ENCODE data around the gene PRELP.
A peak's percentile ranks its signal among the peaks of the same experiment; 100 is the strongest.

Gene PRELP

DNA sequence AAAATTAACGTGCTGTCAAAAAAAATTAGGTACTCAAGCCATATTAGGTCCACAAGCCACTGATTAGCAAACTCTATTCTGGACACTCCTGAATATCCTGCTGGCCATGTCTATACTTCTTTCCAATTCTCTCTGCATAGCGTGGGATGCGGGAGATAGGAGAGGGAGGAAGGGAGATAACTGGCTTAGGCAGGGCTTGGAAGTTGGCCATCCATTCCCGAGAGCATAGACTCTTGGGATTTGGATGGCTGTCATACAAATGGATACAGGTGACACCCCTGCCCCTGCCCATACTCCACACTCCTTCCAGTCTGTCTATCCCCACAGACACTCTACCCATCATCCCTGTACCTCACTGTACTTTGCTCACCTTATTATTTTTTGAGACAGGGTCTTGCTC, 2.3 kb upstream of the PRELP start:
- no peaks in the 10 kb centered on the region for H3K27me3 ChIP-seq
- H3K4me3 ChIP-seq: no peak overlapping the region
- no peak overlapping the region for H3K4me2 ChIP-seq
- no peaks in the 10 kb centered on the region for H3K9me3 ChIP-seq
- no peak for TF ChIP-seq Cebpa-rat (IDR thresholded peaks at IDR 0.05)
- H3K4me1 ChIP-seq: peaks cover 7% of the 10 kb centered on the region; the same call in 1 of the 2 replicates
- H3K36me3 ChIP-seq: no peaks in the 10 kb centered on the region
- H3K9ac ChIP-seq: no peak overlapping the region
- H3K27ac ChIP-seq: no peak overlapping the region
- no peaks in the 10 kb centered on the region for H4K20me1 ChIP-seq

DNA sequence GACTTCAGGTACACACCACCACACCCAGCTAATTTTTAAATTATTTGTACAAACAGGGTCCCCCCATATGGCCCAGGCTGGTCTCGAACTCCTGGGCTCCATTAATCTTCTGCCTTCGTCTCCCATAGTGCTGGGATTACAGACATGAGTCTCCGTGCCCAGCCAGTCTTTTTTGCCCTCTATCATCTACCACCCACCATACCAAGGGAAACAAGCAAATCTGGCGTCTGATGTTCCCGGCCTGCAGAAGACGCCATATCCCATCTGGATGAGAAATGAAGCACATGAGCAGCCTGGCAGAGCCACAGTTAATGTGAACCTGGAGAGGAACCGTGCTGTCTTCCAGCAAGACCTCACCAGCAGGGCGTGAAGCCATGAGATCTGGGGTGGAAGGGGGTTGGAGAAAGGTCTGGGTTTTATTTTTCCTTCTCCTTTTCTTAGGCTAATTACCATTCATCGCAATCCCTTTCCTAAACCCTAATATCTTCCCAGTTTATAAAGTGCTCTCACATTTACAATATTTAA, 1.8 kb upstream of the PRELP start:
- H3K27me3 ChIP-seq: no peaks in the 10 kb centered on the region
- H3K4me2 ChIP-seq: no peak overlapping the region
- no peaks in the 10 kb centered on the region for H4K20me1 ChIP-seq
- peaks cover 10% of the 10 kb centered on the region; the same call in 1 of the 2 replicates for H3K4me1 ChIP-seq
- no peaks in the 10 kb centered on the region for H3K9me3 ChIP-seq
- no peaks in the 10 kb centered on the region for H3K36me3 ChIP-seq
- TF ChIP-seq Cebpa-rat (IDR thresholded peaks at IDR 0.05): no peak
- H3K9ac ChIP-seq: no peak overlapping the region
- H3K4me3 ChIP-seq: no peak overlapping the region
- H3K27ac ChIP-seq: no peak overlapping the region

DNA sequence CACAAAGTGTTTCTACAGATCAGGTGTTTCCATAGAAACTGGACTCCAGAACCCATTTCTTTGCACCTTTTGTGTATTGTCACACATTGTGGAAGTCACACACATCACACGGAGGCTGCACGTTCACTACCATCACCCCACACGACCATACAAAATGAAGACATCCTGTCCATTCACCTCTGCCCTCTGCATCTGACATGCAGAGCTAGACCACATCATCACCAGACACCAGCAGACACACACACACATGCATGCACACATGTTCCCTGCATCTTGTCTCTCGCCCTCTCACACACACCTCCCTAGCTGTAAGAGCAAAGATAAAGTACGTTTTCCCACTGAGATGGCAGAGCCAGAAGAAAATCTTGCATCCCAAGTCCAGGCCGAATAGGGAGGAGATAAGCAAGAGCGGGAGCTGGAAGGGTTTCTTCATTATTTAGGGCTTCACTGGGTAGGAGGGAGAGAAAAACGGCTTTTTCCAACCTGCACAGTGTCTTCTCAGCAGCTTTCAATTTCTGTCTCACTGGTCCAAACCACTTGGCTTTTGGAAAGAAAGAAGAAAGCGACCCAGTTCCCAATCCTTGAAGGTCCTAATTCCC, 709 bp downstream of the PRELP start:
- peaks cover 10% of the 10 kb centered on the region; the same call in 1 of the 2 replicates for H3K4me1 ChIP-seq
- no peaks in the 10 kb centered on the region for H3K27me3 ChIP-seq
- no peaks in the 10 kb centered on the region for H4K20me1 ChIP-seq
- no peaks in the 10 kb centered on the region for H3K9me3 ChIP-seq
- no peak overlapping the region for H3K9ac ChIP-seq
- no peak overlapping the region for H3K4me3 ChIP-seq
- TF ChIP-seq Cebpa-rat (IDR thresholded peaks at IDR 0.05): no peak
- H3K4me2 ChIP-seq: no peak overlapping the region
- H3K36me3 ChIP-seq: no peaks in the 10 kb centered on the region
- no peak overlapping the region for H3K27ac ChIP-seq

DNA sequence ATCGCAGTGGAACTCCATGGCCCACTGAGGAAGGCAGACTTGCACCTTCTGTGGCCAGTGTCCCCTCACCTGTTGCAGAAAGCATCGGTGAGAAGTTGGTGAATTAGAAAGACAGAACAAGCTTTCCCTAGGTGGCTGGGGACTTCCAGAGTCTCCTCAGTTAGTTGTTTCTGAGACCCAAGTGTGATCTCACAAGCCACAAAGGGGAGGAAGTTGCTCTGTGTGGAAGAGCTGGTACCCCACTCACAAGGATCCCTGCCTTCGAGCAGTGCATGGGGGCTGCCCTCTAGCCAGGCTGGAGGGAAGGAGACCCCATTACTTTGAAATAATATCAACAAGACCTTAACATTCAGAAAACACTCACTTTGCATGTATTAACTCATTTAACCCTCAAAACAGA, 2.1 kb downstream of the PRELP start:
- H4K20me1 ChIP-seq: no peaks in the 10 kb centered on the region
- H3K36me3 ChIP-seq: no peaks in the 10 kb centered on the region
- H3K9ac ChIP-seq: no peak overlapping the region
- H3K27me3 ChIP-seq: no peaks in the 10 kb centered on the region
- no peaks in the 10 kb centered on the region for H3K9me3 ChIP-seq
- H3K4me1 ChIP-seq: peaks cover 10% of the 10 kb centered on the region; the same call in 1 of the 2 replicates
- H3K4me3 ChIP-seq: no peak overlapping the region
- no peak for TF ChIP-seq Cebpa-rat (IDR thresholded peaks at IDR 0.05)
- no peak overlapping the region for H3K27ac ChIP-seq
- peak overlapping the region; percentile 21; the same call in 1 of the 2 replicates for H3K4me2 ChIP-seq

DNA sequence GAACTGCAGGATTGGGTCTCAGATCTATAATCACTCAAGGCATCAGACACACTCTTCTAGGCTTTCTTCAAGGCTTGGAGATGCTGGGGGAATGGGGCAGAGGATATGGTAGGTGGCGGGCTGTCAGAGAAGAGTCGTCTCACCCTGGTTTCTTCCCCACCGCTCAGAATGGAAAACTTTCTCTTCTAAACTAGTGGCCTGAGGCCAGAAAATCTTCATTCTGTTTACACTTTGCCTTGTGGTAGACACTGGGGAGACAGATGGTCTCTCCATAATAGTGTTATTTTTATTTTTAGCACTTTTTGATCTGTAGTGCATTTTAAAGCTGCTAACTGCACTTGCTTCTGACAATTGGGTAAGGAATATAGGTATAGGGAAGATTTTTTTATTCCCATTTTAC, 2.6 kb downstream of the PRELP start:
- H3K9ac ChIP-seq: no peak overlapping the region
- no peak overlapping the region for H3K27ac ChIP-seq
- H3K27me3 ChIP-seq: no peaks in the 10 kb centered on the region
- H3K4me3 ChIP-seq: no peak overlapping the region
- TF ChIP-seq Cebpa-rat (IDR thresholded peaks at IDR 0.05): no peak
- H3K4me2 ChIP-seq: peak overlapping the region; percentile 21
- no peaks in the 10 kb centered on the region for H3K9me3 ChIP-seq
- H3K4me1 ChIP-seq: peaks cover 10% of the 10 kb centered on the region; the same call in 1 of the 2 replicates
- no peaks in the 10 kb centered on the region for H3K36me3 ChIP-seq
- H4K20me1 ChIP-seq: no peaks in the 10 kb centered on the region

DNA sequence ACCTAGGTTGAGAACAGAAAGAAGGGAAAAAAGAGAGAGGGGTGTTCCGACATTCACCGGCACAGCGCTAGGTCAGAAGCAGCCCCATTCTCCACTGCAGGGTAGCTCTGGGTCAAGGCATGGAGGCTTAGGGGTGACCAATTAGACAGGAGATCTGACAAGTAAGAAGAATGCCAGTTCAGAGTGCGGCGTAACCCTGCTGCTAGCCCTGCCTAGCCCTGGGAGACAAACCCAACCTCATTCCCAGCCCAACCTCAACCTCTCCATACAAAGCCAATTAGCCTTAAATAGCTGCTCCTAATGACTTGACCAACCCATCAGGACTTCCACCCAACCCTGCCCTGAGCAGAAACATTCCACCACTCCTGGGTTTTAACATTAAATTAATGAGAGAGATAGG, 3.4 kb downstream of the PRELP start:
- Histone ChIP-seq H3K36me3 (no peaks in the 10 kb centered on the region), H3K9ac (no peak overlapping the region), H3K27ac (no peak overlapping the region), H3K4me3 (no peak overlapping the region), H3K4me1 (peaks cover 10% of the 10 kb centered on the region; the same call in 1 of the 2 replicates), H3K9me3 (no peaks in the 10 kb centered on the region), H4K20me1 (no peaks in the 10 kb centered on the region), H3K27me3 (no peaks in the 10 kb centered on the region), H3K4me2 (no peak overlapping the region)
- no peak for TF ChIP-seq Cebpa-rat (IDR thresholded peaks at IDR 0.05)

DNA sequence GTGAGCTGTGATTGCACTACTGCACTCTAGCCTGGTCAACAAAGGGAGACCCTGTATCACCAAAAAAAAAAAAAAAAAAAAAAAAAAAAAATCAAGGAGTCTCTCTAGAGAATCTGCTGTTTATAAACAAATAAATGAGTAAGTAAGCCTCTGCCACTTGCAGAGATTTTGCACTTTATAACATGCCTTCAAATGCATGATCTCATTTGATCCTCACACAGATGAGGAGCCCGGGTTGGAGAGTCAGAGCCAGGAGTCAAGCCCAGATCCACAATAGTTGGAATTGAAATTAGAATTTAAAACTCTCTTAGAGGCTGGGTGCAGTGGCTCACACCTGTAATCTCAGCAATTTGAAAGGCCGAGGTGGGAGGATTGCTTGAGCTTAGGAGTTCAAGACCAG, 4.0 kb downstream of the PRELP start:
- TF ChIP-seq Cebpa-rat (IDR thresholded peaks at IDR 0.05): no peak
- Histone ChIP-seq H3K4me2 (no peak overlapping the region), H3K27ac (no peak overlapping the region), H3K27me3 (no peaks in the 10 kb centered on the region), H3K4me1 (peaks cover 10% of the 10 kb centered on the region; the same call in 1 of the 2 replicates), H3K9ac (no peak overlapping the region), H4K20me1 (no peaks in the 10 kb centered on the region), H3K36me3 (no peaks in the 10 kb centered on the region), H3K4me3 (no peak overlapping the region), H3K9me3 (no peaks in the 10 kb centered on the region)

DNA sequence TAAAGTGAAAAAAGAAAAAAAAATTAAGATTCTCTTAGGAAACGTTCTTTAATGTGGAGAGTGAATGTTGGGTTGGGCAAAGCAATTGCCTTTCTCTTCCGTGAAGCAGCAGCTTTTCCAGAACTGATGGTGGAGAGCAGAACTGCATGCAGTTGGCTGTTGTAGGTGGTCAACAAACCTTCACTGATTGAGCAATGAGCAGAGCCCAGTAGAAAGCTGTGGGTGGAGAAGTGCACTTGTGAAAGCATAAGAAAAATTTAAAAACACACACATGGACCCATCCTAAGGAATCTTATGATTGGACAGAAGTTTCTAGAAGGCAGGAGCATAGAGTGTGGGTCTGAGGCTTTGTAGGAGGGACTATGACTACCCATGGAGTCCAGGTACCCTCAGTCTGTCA, 4.5 kb downstream of the PRELP start:
- no peak overlapping the region for H3K27ac ChIP-seq
- no peaks in the 10 kb centered on the region for H4K20me1 ChIP-seq
- H3K27me3 ChIP-seq: no peaks in the 10 kb centered on the region
- no peak overlapping the region for H3K4me2 ChIP-seq
- TF ChIP-seq Cebpa-rat (IDR thresholded peaks at IDR 0.05): no peak
- no peak overlapping the region for H3K9ac ChIP-seq
- H3K4me1 ChIP-seq: peaks cover 10% of the 10 kb centered on the region; the same call in 1 of the 2 replicates
- H3K4me3 ChIP-seq: no peak overlapping the region
- no peaks in the 10 kb centered on the region for H3K36me3 ChIP-seq
- H3K9me3 ChIP-seq: no peaks in the 10 kb centered on the region

DNA sequence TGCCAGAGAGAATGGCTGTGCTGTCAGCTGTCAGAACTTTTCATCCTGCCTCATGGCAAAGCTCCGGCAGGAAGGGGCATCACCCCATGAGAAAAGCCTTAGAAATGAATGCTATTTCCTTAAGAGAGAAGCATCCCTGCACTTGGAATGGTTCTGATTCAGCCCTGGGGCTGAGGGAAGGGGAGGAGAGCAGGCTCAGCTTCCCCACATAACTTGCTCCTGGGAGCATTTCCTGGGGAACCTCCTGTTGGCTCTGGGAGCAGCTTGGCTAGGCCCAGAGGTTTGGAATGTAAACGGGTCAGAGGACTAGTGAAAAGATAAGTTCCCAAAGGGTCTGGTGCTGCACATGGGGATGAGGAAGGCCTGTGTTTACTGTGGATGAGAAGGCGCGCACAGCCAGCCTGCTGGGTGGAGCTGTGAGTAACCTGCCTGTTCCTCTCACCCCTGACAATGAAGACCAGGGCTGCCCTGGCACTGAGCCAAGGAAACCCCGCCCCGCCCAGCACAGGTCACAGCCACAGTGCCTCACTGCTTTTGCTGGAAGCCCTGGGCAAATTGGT, 5.0 kb downstream of the PRELP start:
- H3K9ac ChIP-seq: no peak overlapping the region
- no peaks in the 10 kb centered on the region for H3K27me3 ChIP-seq
- TF ChIP-seq Cebpa-rat (IDR thresholded peaks at IDR 0.05): no peak
- H3K27ac ChIP-seq: no peak overlapping the region
- H3K4me3 ChIP-seq: no peak overlapping the region
- H4K20me1 ChIP-seq: no peaks in the 10 kb centered on the region
- H3K4me2 ChIP-seq: no peak overlapping the region
- H3K36me3 ChIP-seq: no peaks in the 10 kb centered on the region
- H3K9me3 ChIP-seq: no peaks in the 10 kb centered on the region
- H3K4me1 ChIP-seq: peaks cover 10% of the 10 kb centered on the region; the same call in 1 of the 2 replicates

DNA sequence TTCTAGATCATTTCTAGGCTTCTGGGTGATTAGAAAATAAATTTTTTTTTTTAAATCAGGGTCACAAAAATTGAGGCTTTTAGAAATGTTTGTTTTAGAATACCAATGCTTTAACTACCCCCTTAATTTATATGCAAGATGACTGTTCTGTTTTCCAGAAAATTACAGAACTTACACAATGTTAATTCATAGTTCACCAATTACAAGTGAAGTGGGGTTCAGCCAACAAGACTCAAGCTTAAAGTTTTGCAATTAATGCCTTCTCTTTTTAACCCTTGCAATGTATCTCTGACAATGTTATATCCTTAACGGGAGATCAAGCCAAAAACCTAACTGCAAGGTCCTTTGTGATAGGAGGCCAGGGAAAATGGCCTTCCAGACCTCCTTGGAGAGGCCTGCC, 5.6 kb downstream of the PRELP start:
- TF ChIP-seq Cebpa-rat (IDR thresholded peaks at IDR 0.05): no peak
- Histone ChIP-seq H3K4me3 (no peak overlapping the region), H3K4me1 (peaks cover 10% of the 10 kb centered on the region; the same call in 1 of the 2 replicates), H3K36me3 (no peaks in the 10 kb centered on the region), H4K20me1 (no peaks in the 10 kb centered on the region), H3K9ac (no peak overlapping the region), H3K27ac (no peak overlapping the region), H3K9me3 (no peaks in the 10 kb centered on the region), H3K27me3 (no peaks in the 10 kb centered on the region), H3K4me2 (no peak overlapping the region)

Data from BLaER1 (cell line).